Germinal center (tissue), 1 donor: ENCODE data around the gene ASGR2.
"Not testable (repeated sequence)": the region's sequence is repeated elsewhere in the genome, so short reads cannot be mapped to it uniquely, and the experiment has no call there.

Experiments used
- DNase-seq: peaks from one replicate; pipeline ENCODE4 v3.0.0; 2012; ENCODE audit warnings: mixed read lengths, low spot score

ASGR2 gene

GRCh38 chr17:7098802-7099459 lies 15.7 kb downstream of the ASGR2 start:
- no peak for DNase-seq

GRCh38 chr17:7097940-7098339 lies 16.7 kb downstream of the ASGR2 start:
- DNase-seq: no peak

GRCh38 chr17:7095625-7096024 lies 19.0 kb downstream of the ASGR2 start:
- DNase-seq: no peak

- no peak for DNase-seq
Observed at GRCh38 chr17:7094652-7095019, 20.0 kb downstream of the ASGR2 start.

- DNase-seq: not testable (repeated sequence)
Observed at GRCh38 chr17:7091311-7092005, 23.2 kb downstream of the ASGR2 start.

GRCh38 chr17:7089570-7089969 lies 25.1 kb downstream of the ASGR2 start:
- not testable (repeated sequence) for DNase-seq

GRCh38 chr17:7088442-7088841 lies 26.2 kb downstream of the ASGR2 start:
- DNase-seq: not testable (repeated sequence)

GRCh38 chr17:7084088-7084487 lies 30.5 kb downstream of the ASGR2 start:
- DNase-seq: no peak

GRCh38 chr17:7083592-7083991 lies 31.0 kb downstream of the ASGR2 start:
- DNase-seq: no peak

- DNase-seq: no peak
Observed at GRCh38 chr17:7081341-7082062, 33.1 kb downstream of the ASGR2 start.

- no peak for DNase-seq
Observed at GRCh38 chr17:7080456-7081041, 34.1 kb downstream of the ASGR2 start.

GRCh38 chr17:7079581-7080455 lies 34.8 kb downstream of the ASGR2 start, which contains the start of gene CLEC10A:
TSS of gene CLEC10A (minus strand) at chr17:7080251. CDS start at chr17:7078812, 1,439 bp downstream.
- no peak for DNase-seq

- no peak for DNase-seq
Observed at GRCh38 chr17:7078711-7079110, 35.9 kb downstream of the ASGR2 start.

- DNase-seq: no peak
Observed at GRCh38 chr17:7077911-7078546, 36.6 kb downstream of the ASGR2 start.

- no peak for DNase-seq
Observed at GRCh38 chr17:7074931-7075330, 39.7 kb downstream of the ASGR2 start.

GRCh38 chr17:7072406-7072805 lies 42.2 kb downstream of the ASGR2 start:
- no peak for DNase-seq

- no peak for DNase-seq
Observed at GRCh38 chr17:7070712-7071111, 43.9 kb downstream of the ASGR2 start.

- no peak for DNase-seq
Observed at GRCh38 chr17:7068268-7068667, 46.4 kb downstream of the ASGR2 start.

- no peak for DNase-seq
Observed at GRCh38 chr17:7067198-7067597, 47.4 kb downstream of the ASGR2 start.

- no peak for DNase-seq
Observed at GRCh38 chr17:7064261-7064660, 50.4 kb downstream of the ASGR2 start.

- DNase-seq: no peak
Observed at GRCh38 chr17:7063518-7064094, 51.0 kb downstream of the ASGR2 start.
